Fibroblast of pulmonary artery (primary cell): ENCODE results near the gene PAPSS2.
"Not testable (repeated sequence)": the region's sequence is repeated elsewhere in the genome, so short reads cannot be mapped to it uniquely, and the experiment has no call there.

ENCODE experiments used
- DNase-seq: peaks from one replicate; pipeline ENCODE4 v3.0.0-alpha.2; 2010; ENCODE audit warnings: low read depth
- H3K4me3 ChIP-seq: replicated peaks from 2 replicates; pipeline ENCODE4 v1.5.1; 2011; ENCODE audit warnings: low read depth, mild to moderate bottlenecking, control low read depth, low read length, moderate library complexity
- TF ChIP-seq, protein P1 (sequence below): IDR thresholded peaks from 2 replicates; pipeline ENCODE4 v1.5.1; 2011; ENCODE audit warnings: mild to moderate bottlenecking, control low read depth, low read length, inconsistent platforms; ENCODE audit errors: missing control alignments

PAPSS2 gene

DNA sequence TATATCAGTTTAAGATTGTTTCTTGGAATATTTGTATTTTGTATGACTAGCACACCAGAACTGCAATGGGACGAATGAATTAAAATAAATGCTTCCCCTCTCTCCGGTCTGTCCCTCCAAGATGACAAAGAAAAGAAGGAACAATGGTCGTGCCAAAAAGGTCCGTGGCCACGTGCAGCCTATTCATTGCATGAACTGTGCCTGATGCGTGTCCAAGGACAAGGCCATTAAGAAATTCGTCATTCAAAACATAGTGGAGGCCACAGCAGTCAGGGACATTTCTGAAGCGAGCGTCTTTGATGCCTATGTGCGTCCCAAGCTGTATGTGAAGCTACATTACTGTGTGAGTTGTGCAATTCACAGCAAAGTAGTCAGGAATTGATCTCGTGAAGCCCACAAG lies 17.2 kb upstream of the PAPSS2 start:
- no peak overlapping the region for H3K4me3 ChIP-seq
- TF ChIP-seq, protein P1, sequence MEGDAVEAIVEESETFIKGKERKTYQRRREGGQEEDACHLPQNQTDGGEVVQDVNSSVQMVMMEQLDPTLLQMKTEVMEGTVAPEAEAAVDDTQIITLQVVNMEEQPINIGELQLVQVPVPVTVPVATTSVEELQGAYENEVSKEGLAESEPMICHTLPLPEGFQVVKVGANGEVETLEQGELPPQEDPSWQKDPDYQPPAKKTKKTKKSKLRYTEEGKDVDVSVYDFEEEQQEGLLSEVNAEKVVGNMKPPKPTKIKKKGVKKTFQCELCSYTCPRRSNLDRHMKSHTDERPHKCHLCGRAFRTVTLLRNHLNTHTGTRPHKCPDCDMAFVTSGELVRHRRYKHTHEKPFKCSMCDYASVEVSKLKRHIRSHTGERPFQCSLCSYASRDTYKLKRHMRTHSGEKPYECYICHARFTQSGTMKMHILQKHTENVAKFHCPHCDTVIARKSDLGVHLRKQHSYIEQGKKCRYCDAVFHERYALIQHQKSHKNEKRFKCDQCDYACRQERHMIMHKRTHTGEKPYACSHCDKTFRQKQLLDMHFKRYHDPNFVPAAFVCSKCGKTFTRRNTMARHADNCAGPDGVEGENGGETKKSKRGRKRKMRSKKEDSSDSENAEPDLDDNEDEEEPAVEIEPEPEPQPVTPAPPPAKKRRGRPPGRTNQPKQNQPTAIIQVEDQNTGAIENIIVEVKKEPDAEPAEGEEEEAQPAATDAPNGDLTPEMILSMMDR: no peak
- DNase-seq: no peak

DNA sequence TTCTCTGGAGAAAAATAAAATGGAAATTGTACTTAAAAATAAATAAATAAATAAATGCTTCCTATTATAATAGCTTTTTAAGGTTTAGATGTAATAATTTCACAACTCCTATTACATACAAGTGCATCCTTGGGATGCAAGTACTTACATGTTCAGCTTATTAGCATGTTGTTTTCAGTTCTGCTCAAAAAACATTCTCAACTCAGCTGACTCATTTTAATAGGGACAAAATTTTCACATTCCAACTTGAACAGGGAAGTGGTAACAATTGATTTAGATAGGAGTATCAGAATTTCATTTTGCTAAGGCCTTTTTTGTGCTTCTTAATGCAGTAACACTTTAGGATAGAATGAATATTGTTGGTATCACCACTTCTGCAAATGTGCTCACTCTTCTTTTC lies 16.7 kb upstream of the PAPSS2 start:
- TF ChIP-seq, protein P1: no peak
- H3K4me3 ChIP-seq: no peak overlapping the region
- no peak for DNase-seq

DNA sequence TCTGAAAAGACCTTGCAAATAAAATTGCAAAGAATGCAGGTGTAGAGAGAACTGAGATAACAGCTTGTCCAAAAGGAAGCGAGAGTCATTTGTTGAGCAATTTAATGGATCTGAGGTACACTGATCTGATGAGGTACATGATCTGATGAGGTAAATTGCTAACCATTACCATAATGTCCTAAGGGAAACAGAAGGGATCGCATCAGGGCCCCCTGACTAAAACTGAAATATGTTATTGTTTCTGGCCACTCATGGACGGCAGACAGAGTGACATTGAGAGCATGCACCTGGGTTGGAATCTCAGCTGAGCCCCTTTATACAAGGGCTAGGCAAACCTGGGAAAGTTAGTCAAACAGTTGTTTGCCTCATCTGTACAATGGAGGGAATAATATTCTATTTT lies 15.8 kb upstream of the PAPSS2 start:
- no peak overlapping the region for H3K4me3 ChIP-seq
- TF ChIP-seq, protein P1: no peak
- no peak for DNase-seq

DNA sequence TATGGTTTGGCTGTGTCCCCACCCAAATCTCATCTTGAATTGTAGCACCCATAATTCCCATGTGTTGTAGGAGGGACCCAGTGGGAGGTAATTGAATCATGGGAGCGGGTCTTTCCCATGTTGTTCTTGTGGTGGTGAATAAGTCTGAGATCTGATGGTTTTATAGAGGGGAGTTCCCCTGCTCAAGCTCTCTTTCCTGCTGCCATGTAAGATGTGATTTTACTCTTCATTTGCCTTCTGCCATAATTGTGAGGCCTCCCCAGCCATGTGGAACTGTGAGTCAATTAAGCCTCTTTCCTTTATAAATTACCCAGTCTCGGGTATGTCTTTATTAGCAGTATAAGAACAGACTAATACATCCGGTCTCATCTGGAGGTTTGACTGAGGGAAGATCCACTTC lies 15.2 kb upstream of the PAPSS2 start:
- not testable (repeated sequence) for H3K4me3 ChIP-seq, DNase-seq

DNA sequence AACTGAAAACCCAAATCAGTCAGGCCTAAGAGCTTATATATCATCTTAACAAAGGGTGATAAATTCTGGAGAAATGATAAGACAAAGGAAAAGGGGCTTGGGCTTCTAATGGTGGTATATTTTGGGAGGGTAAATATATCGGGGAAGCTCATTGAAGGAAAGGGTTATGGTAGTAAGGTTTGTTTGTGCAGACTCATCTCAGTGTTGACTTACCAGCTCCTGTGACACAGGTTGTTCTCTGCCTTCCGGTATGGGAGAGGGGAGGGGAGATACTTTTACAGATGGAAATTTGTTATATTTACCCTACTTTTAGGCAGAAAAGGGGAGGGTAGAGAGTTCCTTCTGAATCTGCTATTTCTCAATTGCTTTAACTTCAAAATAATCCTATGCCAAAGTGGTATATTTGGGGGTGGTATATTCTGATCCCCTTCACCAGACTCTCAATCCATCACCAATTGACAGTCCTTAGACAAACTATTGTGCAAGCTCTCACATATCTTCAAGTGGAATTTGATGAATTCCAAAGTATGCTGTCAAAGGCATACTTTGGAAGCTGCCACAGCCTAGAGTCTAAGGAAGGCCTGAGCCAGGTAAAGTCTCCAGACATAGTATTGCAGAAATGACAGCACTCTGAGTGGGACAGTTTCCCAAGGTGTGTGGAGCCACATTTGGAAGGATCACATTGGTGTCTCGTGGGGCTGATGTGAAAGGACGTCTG lies 13.3 kb upstream of the PAPSS2 start:
- H3K4me3 ChIP-seq: no peak overlapping the region
- TF ChIP-seq, protein P1: no peak
- no peak for DNase-seq

DNA sequence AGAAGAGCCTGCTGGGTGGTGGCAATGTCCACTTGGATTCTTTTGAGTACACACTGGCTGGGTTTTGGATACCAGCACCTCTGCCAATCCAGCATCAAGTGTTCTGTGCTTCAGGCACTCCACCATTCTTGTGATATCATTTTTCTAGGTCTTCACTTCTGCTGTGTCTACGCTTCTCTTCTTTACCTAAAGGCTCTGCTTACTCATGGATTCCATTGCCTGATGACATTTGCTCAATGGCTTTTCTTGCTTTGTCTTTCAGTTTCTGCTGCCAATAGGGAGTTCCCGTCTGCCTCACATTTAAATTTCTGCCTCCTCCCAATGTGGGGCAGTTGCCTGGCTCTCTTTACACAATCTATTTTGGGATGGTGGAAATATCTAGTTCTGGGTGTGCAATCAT lies 12.7 kb upstream of the PAPSS2 start:
- no peak for DNase-seq

DNA sequence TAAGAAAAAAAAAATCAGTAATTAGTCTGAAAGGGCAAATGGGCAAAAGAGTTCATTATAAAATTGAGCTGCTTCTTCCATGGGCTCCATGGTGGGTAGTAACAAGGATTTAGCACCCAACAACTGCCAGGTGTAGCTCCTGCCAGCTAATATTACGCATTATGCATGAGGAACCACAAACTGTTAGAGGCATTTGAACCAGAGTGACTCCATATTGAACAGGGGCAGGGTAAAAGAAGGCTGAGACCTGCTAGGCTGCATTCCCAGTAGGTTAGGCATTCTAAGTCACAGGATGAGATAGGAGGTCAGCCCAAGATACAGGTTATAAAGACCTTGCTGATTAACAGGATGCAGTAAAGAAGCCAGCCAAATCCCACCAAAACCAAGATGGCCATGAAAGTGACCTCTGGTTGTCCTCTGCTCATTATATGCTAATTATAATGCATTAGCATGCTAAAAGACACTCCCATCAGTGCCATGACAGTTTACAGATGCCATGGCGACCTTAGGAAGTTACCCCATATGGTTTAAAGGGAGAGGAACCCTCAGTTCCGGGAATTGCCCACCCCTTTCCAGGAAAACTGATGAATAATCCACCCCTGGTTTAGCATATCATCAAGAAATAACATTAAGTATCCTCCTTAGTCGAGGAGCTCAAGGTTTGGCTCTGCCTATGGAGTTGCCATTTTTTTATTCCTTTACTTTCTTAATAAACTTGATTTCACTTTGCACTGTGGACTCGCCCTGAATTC lies 8.7 kb upstream of the PAPSS2 start:
- DNase-seq: no peak
- no peak overlapping the region for H3K4me3 ChIP-seq
- TF ChIP-seq, protein P1: no peak

More for the DNA sequence above, 12.7 kb upstream of the PAPSS2 start:
- no peak overlapping the region for H3K4me3 ChIP-seq
- TF ChIP-seq, protein P1: no peak
